Measurements from ENCODE around the gene DGUOK. TPM values are rescaled to one million over a fixed set of nuclear protein-coding genes. Genes with fewer than 3 reads are reported as not detected.
"Not testable (repeated sequence)": the region's sequence is repeated elsewhere in the genome, so short reads cannot be mapped to it uniquely, and the experiment has no call there.

Gene DGUOK
- total RNA-seq, 1 experiment from 2014 or later = 74.9 TPM

DNA sequence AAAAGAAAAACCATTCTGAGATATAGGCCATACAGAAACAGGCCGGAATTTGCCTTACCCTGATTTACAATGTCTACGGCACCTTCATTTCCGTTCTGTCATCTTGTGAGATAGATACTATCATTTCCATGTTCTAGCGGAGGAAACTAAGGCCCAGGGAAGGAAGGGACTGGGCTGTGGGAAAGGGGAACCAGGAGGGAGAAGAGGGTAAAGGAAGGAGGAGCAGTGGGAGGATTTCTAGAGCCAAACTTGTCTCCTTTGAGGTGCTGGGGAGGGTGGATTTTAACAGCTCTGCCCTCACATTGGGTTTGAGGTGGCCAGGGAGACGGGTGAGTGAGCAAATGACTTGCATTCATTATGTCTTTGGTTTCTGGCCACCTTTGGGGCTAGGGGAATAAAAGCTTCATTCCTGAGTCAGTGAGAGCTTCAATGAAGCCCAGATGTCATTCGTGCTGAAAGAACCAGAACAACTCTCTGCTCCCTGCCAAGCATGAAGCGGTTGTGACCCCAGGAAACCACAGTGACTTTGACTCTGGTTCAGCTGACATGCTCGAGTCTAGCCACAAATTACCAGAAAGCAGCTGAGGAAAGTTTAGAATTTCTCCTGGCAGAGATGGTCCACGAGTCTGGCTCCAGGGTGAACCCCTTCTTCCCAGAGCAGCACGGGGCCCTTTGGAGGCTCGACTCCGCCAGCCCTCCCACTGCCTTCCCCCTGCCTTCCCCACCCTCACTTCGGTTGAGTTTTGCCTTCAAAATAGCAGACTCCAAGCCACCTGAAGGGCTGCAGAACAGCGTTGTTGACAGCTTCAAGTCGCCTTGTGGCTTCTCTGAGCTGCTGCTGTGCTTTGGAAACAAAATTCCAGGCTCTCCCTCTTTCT, 30.1 kb upstream of the DGUOK start:
- in situ Hi-C loops (cut with HindIII; ENCODE audit: low pct_unique_long_range_greater_than_20kb, low sequenced_read_pairs) = no loop called here
- peak; percentile 41 for DNase-seq (ENCODE audit: low read depth, low spot score)

DNA sequence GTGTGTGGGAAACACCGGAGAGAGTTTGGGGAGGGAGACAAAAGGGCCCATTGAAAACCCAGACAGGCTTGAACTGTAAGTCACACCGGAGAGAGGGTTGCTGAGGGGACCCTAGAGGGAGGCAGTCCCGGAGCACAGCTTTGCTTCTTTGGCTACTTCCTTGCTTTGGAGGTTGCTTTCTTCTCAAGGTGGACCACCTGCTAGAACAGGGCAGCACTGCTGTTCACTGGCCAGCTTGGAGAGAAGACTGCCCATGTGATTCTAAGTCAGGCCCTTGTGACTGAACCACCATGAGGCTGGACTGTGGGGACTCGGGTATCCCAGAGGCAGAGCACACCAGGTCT, 29.5 kb upstream of the DGUOK start:
- DNase-seq (ENCODE audit: low read depth, low spot score) = peak; percentile 76
- in situ Hi-C loops (cut with HindIII; ENCODE audit: low pct_unique_long_range_greater_than_20kb, low sequenced_read_pairs) = no loop called here

DNA sequence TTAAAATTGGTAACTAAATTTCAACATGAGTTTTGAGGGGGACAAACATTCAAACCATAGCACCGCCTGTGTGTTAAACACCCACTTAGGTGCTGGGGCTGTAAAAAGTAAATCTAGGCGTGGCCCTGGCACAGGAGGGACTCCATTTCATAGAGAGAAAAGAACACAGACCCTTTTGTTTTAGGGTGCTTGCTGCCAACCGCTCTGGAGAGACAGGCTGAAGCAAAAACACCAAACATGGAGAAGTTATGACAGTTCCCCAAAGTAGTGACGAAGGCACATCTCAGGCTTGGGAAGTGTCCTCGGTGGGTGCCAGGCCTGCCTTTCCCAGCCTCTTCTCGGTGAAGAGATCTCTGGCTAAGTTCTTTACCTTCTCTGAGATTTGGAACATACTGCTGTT, 28.7 kb upstream of the DGUOK start:
- in situ Hi-C loops (cut with HindIII; ENCODE audit: low pct_unique_long_range_greater_than_20kb, low sequenced_read_pairs) = no loop called here
- peak; percentile 69 for DNase-seq (ENCODE audit: low read depth, low spot score)

DNA sequence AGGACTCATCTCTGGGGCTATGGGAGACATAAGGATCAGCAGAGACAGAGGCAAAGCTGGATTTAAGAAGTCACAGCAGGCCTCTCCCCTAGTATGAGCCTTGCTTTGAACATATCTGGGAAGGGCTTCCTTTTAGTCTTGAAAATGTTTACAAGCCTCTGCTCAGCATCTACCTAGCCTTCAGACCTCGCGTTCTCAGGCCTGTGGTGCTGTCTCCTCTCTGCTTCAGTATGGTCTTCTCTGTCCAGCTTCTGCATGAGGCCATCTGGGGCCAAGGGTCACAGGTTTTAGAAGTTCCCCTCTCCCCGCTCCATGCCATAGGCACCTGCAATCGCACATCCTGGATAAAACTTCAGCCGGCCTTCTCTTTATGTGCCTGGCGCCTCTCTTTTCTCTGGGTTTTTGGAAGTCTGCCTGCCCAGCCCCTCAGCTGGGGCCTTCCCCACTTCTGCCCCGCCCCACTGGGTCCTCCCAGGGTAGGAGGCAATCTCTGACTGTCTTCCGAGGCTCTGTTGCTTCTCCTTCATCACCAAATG, 26.8 kb upstream of the DGUOK start:
- no peak for DNase-seq (ENCODE audit: low read depth, low spot score)
- in situ Hi-C loops (cut with HindIII; ENCODE audit: low pct_unique_long_range_greater_than_20kb, low sequenced_read_pairs) = no loop called here

DNA sequence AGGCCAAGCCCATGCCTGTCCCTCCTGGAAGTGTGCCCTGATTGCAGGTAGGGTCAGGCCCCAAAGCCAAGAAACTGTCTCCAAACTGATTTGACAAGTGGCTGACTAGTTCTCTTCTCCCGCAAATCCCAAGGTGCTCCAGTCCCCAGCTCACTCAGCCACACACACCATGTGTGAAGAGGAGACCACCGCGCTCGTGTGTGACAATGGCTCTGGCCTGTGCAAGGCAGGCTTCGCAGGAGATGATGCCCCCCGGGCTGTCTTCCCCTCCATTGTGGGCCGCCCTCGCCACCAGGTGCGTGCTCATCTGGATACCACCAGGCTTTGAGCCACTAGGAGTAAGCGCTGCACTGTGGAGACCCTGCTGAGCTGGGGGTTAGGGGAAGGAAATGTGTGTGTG, 25.5 kb upstream of the DGUOK start:
- in situ Hi-C loops (cut with HindIII; ENCODE audit: low pct_unique_long_range_greater_than_20kb, low sequenced_read_pairs) = no loop called here
- DNase-seq (ENCODE audit: low read depth, low spot score) = no peak

DNA sequence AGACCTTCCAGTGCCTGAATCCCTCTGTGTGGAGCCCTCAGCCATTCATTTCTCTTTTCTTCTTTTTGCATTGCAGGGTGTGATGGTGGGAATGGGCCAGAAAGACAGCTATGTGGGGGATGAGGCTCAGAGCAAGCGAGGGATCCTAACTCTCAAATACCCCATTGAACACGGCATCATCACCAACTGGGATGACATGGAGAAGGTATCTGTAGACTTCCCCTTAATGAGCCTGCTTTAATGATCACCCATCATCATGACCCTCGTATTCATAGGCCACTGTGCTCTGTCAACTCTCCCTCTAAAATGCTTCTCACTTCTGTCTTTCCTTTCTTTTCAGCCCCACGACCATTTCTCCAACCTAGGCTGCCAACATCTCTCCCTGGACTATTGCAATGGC, 24.4 kb upstream of the DGUOK start:
- in situ Hi-C loops (cut with HindIII; ENCODE audit: low pct_unique_long_range_greater_than_20kb, low sequenced_read_pairs) = no loop called here
- no peak for DNase-seq (ENCODE audit: low read depth, low spot score)

DNA sequence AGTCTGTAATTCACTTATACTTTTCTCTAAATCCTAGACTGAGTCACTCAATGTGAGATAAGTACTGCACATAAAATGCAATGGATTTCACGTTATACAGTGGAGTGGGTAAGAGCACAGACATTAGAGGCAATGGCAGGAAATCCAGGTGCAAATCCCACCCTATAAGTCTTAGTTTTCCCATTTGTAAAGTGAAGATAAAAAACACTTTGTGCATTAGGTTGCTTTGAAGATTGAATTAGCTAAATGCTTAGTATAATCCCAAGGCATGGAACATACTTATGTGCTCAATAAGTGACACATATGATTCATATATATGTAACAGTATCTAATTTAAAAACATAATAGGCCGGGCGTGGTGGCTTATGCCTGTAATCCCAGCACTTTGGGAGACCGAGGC, 23.4 kb upstream of the DGUOK start:
- no peak for DNase-seq (ENCODE audit: low read depth, low spot score)
- in situ Hi-C loops (cut with HindIII; ENCODE audit: low pct_unique_long_range_greater_than_20kb, low sequenced_read_pairs) = no loop called here

DNA sequence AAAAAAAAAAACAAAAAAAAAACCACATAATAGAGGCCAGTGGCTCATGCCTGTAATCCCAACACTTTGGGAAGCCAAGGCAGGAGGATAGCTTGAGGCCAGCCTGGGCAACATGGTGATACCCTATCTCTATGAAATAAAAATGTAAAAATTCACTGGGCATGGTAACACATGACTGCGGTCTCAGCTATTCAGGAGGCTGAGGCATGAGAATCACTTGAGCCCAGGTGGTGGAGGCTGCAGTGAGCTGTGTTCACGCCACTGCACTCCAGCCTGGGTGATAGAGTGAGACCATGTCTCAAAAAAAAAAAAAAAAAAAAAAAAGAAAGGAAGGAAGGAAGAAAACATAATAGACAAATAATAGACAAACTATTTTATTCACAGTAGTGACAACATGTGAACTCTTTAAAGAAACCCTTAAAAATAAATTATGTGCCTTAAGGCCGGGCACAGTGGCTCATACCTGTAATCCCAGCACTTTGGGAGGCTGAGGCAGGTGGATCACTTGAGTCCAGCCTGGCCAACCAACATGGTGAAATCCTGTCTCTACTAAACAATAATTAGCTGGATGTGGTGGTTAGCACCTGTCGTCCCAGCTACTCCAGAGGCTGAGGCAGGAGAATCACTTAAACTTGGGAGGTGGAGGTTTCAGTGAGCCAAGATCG, 22.6 kb upstream of the DGUOK start:
- in situ Hi-C loops (cut with HindIII; ENCODE audit: low pct_unique_long_range_greater_than_20kb, low sequenced_read_pairs); DNase-seq (ENCODE audit: low read depth, low spot score): not testable (repeated sequence)

DNA sequence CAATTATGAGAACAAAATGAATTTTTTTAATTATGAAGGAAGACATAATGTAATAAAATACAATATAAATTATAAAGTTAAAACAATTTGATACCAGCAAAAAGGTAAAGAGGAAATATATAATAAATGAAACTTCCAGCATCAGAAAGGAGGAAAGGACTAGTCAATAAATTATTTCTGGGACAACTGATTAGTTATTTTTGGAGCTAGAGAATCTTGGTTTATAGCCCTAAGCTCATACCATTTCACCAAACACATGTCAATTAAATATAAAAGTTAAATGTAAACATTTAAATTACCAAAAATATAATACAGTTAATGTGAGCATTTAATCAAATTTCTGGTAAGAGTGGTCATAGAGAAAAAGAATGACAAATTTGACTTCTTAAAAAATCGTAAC, 21.7 kb upstream of the DGUOK start:
- in situ Hi-C loops (cut with HindIII; ENCODE audit: low pct_unique_long_range_greater_than_20kb, low sequenced_read_pairs) = no loop called here
- DNase-seq (ENCODE audit: low read depth, low spot score) = no peak

DNA sequence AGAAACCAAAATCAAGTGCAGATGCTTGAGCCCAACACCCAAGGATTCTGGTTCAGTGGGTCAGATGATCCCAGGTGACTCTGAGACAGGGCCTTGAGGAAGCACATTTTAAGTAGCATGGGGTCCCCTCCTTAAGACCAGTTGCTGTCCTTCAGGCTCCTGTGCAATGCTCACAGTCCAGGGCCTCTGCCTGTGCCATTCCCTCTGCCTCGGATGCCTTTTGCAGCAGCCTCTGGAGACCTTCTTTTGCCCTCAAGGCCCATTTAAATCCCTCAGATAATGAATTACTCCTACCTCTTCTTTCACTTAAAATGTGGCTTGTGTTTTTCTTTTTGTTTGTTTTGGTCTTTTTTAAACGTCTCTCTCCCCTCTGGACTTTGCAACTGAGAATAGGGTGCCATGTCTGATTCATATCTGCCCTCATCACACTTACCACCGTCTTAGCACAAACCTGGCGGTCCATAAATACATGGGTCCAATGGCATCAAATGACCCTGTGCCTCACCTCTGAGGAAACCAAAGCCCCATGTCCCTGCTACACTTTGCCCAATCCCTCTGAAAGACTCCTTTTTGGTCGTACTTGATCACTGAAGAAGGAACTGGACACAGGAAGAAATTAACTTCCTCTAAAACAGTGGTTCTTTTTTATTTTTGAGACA, 19.7 kb upstream of the DGUOK start:
- in situ Hi-C loops (cut with HindIII; ENCODE audit: low pct_unique_long_range_greater_than_20kb, low sequenced_read_pairs) = no loop called here
- no peak for DNase-seq (ENCODE audit: low read depth, low spot score)

DNA sequence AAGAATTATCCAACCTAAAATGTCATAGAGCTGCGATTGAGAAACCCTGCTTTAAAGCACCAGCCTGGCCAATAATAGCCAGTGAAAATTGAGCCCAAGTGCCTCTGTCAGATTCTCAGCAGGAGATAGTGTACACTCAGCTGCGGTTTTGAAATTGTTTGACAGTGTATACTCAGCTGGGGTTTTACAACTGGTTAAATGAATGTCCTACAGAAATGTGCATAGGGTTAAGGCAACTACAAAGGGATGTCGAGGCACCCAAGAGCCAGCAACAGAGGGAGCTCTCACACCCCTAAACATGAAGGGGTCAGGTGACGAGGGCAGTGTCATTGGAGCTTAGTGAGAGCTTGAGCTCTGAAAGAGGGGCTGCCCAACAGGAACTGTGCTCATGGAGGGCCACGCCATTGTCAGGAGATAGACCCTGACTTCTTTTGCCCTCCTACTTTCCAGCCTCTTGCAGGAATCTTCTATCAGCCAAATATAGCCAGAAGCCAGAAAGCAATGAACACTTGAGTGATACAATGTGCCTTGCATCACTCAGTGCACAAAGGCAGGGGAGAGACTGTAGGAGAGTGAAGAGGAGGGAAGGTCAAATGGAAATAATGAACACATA, 18.7 kb upstream of the DGUOK start:
- in situ Hi-C loops (cut with HindIII; ENCODE audit: low pct_unique_long_range_greater_than_20kb, low sequenced_read_pairs) = no loop called here
- peak; percentile 45 for DNase-seq (ENCODE audit: low read depth, low spot score)

DNA sequence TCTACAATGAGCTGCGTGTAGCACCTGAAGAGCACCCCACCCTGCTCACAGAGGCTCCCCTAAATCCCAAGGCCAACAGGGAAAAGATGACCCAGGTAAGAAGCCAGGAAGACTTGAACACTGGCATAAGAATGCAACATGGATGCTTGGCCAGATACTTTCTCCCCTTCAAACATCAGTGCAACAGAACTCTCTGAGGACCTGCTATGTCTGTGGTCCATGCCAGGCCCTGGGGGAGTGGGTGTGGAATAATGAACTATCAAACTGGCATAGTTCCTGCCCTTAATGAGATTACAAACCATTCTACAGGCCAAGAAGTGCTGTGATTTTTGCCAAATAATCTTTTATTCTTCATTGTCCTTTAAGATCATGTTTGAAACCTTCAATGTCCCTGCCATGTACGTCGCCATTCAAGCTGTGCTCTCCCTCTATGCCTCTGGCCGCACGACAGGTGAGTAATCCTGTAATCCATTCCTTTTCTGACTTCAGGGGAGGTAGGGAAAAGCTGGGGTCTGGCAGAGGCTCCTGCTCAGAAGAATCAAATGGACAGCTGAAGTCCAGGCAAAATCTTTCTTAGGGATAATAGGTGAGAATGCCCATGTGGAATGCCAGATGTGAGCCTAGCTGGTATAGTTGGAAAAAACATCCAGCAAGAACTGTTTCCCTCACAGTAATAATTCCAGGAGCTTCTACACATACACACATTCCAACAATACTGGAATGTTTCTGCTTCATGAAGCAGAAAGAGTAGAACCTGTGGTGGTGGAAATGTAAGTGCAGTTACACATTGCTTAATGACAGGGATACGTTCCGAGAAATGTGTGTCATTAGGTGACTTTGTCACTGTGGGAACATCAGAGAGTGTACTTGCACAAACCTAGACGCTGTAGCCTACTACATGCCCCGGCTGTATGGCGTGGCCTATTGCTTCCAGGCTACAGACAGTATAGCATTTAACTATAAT, 17.7 kb upstream of the DGUOK start:
- in situ Hi-C loops (cut with HindIII; ENCODE audit: low pct_unique_long_range_greater_than_20kb, low sequenced_read_pairs) = no loop called here
- no peak for DNase-seq (ENCODE audit: low read depth, low spot score)

DNA sequence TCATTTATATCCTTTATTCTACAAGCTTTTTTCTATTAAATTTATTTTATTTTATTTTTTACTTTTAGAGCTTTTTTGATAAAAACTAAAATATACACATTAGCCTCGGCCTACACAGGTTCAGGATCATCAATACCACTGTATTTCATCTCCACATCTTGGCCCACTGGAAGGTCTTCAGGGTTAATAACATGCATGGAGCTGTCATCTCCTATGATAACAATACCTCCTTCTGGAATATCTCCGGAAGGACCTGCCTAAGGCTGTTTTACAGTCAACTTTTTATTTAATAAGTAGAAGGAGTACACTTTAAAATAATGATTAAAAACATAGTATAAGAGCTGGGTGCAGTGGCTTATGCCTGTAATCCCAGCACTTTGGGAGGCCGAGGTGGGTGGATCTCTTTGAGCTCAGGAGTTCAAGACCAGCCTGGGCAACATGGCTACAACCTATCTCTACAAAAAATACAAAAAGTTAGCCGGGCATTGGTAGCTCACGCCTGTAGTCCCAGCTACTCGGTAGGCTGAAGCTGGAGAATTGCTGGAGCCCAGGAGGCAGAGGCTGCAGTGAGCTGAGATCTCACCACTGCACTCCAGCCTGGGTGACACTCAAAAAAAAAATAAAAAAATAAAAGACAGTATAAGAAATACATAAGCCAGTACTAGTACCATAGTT, 15.7 kb upstream of the DGUOK start:
- DNase-seq (ENCODE audit: low read depth, low spot score) = no peak
- in situ Hi-C loops (cut with HindIII; ENCODE audit: low pct_unique_long_range_greater_than_20kb, low sequenced_read_pairs) = no loop called here

DNA sequence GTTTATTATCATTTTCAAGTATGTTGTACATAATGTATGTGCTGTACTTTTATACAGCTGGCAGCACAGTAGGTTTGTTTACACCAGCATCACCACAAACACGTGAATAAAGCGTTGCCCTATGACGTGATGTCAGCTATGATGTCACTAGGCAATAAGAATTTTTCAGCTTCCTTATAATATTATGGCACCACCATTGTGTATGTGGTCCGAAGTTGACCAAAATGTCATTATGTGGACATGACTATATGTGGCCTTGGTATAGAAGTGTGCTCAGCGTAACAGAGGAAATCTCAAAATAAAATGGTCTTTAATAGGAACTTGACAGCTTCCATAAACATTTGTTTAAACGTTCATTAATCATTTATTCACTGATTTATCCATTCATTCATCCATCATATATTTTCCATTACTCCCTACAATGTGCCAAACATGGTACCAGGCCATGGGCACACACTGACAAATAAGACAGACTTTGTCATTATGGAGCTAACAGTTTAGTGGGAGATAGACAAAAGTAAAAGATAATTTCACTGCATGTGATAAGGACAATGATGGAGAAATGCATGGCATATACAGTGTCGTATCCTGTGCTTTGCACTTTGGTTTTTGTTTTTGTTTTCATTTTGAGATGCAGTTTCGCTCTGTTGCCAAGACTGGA, 15.0 kb upstream of the DGUOK start:
- in situ Hi-C loops (cut with HindIII; ENCODE audit: low pct_unique_long_range_greater_than_20kb, low sequenced_read_pairs) = no loop called here
- no peak for DNase-seq (ENCODE audit: low read depth, low spot score)

DNA sequence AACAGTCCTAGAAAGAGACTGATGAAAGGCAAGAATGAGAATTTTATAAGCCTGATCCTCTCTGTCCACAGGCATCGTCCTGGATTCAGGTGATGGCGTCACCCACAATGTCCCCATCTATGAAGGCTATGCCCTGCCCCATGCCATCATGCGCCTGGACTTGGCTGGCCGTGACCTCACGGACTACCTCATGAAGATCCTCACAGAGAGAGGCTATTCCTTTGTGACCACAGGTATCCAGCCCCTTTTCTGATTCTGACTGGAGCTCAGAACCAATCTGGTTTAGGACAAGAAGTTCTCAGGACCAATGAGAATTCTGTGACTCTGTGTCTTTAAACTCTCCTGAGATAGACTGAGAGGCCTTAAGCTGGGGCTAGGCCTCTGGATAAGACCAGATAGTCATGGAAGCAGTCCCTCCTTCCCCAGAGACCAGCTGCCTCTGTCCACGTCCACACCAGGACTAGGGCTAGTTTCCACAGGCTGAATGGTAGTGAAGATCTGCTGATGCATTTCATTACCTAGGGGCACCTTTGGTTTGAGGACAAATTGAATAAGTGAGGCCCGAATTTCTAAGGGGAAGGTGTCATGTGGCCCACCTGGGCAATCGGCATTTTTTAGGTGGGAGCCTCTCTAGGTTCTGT, 13.1 kb upstream of the DGUOK start:
- in situ Hi-C loops (cut with HindIII; ENCODE audit: low pct_unique_long_range_greater_than_20kb, low sequenced_read_pairs) = no loop called here
- no peak for DNase-seq (ENCODE audit: low read depth, low spot score)

DNA sequence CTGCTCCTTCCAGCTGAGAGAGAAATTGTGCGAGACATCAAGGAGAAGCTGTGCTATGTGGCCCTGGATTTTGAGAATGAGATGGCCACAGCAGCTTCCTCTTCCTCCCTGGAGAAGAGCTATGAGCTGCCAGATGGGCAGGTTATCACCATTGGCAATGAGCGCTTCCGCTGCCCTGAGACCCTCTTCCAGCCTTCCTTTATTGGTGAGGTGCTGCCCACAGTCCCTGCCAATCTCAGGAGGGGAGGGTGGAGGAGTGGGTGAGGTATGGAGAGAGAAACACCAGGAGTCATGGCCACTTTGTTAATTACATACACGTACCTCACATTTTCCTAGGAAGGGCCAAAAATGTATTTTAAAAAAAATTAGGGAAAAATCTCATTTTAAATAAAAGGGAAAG, 12.0 kb upstream of the DGUOK start:
- DNase-seq (ENCODE audit: low read depth, low spot score) = no peak
- in situ Hi-C loops (cut with HindIII; ENCODE audit: low pct_unique_long_range_greater_than_20kb, low sequenced_read_pairs) = no loop called here
